GOT3 (cell line): ENCODE measurements around the gene USP22.

ENCODE experiments used
- DNase-seq: peaks from one replicate; lab custom pipeline; 2025; ENCODE audit warnings: mixed read lengths; lab: John Stamatoyannopoulos, UW

Gene USP22

DNA sequence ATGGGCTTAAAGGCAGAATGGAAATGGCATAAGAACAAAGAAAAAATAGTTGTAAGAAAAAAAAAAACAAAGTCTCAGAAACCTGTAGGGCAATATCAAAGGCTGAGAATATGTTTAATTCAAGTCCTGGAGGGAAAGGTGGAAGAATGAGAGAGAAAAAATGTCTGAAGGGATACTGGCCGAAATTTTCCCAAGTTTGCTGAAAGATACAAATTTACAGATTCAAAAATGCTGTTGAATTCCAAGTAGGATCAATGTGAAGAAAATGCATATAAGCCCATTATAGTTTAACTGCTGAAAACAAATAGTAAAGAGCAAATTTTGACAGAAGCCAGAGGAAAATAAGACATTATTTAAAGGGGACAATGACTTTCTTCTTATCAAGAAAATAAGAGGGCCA, 6.6 kb upstream of the USP22 start:
- no peak for DNase-seq

DNA sequence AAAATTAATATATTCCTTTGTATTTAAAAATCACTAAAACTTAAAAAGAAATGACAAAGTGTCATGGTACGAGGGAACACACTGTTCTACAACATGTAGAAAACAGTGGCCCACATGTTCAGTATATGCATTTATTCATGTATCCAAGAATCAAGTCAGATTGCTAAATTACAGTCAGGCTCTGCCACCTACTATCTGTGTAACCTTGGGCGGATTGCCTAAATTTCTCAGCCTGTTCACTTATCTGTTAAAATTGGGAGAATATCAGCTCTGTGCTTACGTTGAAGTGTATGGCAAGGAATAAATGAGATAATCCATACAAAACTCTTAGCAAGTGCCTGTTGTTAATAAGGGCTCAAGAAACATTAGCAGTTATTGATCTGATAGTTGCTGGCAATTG, 3.4 kb upstream of the USP22 start:
- no peak for DNase-seq

DNA sequence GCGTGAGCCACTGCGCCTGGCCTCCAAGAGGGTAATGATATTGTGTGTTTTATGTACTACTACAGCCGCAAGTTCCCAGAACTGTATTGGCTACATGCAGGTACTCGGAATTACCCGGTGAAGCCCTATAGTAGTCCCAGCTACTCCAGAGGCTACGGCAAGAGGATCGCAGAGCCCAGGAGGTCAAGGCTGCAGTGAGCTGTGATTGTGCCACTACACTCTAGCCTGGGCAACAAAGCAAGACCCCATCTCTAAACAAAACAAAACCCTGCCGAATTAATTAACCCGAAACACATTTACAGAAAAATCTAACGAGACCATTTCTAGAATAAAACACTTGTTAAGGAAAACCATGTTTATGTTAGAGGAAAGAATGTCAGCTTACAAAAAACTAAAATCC, 2.2 kb upstream of the USP22 start:
- DNase-seq: no peak

DNA sequence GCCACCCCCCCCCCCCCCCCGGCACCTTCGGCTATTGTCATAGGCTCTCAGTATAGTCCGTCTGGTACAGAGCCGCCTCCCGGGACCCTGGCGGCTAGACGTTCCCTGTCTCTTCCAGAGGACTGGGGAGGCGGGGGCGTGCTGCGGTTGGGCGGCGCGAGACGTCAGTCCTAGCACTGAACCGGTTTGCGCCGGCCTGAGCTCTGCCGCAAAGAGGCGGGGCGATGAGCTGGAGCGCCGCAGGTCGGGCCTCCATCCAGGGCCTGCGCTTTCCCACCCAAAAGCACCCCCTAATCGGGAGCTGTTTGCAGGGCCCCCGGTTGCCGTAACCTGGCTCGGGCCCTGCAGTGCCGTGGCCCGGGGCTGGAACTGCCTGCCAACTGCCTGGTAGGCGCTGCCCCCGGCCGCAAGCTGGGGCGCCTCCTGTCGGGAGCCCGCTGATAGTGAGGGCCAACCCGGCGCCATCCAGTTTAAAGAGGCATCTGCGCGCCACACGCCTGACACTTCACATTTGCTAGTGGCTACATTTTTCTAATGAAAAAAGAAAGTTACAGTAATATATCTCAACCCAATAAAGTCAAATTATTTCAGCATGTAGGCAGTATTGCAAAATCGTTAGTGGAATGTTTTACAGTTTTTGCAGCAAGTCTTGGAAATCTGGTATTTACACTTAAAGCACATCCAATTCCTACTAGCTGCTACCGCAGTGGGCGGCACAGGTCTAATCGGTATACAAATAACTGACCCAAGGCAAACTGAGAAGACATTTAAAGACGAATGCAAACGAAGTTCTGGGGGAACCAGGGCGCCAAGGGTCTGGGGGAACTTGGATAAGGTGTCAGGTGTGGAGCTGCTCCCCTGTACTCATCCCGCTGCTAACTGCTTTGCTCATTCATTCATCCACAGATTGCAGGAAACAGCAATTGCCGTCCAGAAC, 753 bp upstream of the USP22 start:
- DNase-seq: peak; percentile 92

DNA sequence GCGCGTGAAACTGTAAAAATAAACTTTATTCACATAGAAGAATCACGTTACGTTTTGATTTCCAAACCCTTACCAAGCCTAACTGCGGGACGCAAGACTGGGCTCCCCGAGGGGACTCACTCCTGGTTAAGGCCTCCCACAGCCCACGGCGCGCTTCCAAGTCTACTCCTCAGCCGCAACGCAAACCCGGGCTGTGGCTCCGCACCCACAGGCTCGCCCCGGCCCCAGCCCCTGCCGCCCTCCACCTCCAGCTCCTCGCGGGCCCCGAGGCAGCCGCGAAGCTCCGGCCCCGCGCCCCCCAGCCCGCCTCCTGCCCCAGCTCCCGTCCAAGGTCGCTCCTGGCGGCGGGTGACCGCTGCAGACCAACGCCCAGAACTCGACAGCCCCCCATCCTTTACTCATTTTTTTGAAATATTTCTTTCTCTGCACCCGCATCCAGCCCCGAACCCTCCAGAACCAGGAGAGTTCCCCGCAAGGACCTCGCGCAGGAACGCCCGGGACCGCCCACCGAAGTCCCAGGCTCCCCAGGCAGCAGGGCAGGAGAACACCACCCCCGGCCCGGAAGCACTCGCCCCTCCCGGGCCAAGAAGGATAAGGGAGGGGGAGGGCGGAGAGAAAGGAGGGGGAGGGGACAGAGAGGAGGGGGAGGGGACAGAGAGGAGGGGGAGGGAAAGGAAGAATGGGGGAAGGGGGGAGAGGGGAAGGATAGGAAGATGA, 912 bp downstream of the USP22 start:
- DNase-seq: no peak

DNA sequence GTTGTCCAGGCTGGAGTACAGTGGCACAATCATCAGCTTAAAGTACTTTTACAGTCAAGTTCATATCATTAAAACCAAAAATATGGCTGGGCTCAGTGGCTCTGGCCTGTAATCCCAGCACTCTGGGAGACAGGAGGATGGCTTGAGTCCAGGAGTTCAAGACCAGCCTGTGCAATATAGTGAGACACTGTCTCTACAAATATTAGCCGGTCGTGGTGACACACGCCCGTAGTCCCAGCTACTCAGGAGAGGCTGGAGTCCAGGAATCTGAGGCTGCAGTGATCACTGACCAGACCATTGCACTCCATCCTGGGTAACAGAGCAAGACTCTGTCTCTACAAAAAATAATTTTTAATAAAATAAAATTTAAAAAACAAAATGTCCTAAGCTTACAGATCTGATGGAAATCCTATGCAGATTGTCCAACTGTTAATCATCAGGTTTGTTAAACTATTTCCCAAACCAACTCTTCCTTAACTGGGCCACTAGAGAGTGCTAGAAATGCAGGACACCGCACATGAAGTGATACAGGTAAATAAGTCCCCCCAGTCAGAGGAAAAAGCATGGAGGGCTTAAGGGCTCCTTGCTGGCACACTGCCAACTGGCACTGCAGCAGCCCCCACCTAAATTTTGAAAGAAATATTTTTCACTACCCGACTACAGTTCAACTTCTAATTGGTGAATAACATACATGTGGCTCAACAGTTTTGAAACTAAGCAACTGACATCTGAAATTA, 2.8 kb downstream of the USP22 start:
- DNase-seq: no peak

DNA sequence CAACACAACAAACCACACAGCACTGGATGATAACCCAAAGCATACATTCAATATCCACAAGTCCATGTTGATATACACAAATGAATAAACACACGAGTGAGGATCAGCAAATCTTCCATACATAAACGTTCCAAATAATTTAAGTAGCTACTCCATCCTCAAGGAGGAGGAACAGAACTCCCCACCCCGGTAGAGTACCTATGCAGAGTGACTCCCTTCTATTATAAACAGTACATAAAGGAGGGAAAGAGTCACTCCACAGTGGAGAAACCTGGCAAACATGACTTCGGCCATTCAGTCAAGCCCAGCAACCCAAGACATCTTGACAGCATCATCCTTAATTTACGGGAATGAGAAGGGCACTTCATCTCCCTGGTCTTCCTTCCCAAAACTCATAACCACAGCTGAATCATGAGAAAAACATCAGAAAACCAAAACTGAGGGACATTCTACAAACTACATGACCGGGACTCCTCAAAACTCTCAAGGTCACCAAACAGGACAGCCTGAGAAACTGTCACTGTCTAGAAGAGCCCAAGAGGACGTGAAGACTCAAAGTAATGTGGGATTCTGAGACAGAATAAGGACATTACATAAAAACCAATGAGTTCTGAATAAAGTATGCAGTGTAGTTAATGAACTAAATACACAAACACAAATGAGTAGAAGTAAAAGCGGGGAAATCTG, 5.6 kb downstream of the USP22 start:
- DNase-seq: no peak

DNA sequence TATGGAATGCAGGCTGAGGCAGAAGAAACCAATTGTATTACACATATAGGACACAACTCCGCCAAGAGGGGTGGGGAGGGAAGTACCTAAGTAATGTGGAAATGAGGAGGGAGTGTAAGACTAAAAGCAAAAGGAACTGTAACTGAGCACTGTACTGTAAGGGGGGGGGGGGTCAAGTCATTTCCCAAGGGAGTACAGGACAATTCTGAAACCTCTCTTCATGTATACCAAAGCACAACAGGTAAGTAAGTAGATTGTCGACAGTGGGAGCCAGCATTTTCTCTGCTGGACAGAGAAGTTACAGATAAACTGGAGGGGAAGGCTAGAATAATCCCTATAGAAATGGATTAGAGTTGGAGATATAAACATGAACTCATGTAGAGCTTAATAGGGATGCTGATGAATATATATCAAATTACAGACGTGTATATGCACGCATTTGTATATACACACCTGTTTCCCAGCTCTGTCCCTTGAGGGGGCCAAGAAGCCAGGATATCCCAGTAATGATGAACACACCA, 6.4 kb downstream of the USP22 start:
- no peak for DNase-seq

DNA sequence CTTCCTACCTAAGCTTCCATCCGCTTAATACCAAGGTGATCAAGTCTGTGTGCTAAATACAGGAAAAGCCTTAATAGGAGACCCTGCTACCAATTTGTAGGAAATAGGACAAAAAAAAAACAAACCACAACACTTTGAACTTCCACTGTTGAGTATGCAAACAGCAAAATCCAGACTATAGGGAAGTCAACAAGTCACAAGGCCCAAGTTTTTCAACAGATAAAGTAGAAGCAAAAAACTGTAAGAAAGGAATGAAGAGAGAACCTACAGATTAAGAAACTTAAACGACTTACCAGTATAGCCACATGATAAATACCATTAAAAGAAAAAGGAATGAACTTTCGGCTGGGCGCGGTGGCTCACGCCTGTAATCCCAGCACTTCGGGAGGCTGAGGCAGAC, 7.4 kb downstream of the USP22 start:
- no peak for DNase-seq

DNA sequence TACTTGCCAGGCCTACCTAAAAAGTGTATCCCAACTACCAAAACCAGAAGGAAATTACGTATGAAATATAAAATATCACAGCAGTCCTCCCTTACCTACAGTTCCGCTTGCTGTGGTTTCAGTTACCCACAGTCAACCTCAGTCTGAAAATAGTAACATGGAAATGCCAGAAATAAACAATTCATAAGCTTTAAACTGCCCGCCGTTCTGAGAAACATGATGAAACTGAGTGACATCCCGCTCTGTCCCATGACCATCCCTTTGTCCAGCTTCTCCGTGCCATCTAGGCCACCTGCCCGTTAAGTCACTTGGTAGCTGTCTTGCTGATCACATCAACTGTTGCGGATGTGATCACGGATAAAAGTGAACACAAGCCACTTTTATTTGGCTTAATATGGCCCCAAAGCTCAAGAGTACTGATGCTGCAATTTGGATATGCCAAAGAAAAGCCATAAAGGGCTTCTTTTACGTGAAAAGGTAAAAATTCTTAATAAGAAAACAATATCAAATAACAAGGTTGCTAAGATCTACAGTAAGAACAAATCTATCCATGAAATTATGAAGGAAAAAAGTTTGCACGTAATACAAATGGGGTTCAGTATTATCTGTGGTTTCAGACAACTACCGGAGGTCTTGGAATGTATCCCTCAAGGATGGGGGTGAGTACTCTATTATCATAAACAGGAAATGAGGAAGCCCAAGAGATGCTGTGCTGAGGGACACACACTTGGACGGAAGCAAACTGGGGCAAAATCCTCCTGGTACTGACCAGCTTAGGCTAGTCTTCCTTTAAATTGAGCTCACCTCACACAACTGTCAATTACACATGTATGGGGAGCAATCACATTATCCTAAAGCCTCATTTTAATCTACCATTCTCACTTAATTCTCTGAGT, 8.2 kb downstream of the USP22 start:
- DNase-seq: no peak

DNA sequence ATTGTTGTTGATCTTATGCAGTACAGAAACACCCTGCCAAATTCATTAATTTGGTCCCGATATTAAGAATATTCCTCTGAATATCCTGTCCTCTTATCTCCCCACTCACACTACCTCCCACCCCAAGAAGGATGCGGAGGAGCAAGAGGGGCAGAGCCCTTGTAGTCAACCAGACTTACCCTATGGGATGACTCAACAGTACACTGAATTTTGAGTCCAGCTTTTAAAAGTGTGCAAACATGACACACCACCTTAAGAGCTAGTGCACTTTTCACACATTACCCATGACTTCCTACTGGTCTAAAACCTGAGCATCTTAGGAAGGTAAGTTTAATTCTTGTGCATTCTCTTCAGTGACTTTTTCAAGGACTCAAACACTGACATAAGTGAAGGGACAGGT, 9.5 kb downstream of the USP22 start:
- no peak for DNase-seq

DNA sequence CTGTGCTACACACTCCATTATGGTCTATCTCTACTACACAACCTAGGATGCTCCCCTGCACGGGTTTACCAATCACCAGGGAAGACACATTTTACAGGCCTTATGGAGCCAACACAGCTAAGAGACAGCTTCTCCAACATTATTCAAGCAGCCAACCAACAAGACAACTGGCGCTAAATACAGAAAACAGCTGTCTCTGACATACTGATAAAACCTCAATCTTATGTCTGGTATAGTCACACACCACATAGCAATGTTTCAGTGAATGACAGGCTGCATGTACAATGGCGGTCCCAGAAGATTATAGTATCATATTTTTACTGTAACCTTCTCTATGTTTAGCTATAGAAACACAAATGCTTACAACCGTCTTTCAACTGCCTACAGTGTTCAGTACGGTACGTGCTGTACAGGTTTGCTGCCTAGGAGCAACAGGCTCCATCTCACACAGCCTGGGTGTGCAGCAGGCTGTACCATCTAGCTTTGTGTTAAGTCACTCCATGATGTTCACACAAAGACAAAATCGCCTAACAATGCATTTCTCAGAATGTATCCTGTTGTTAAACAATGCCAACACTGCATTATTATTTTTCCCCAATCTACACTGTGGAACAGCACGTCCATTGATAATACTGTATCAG, 10.9 kb downstream of the USP22 start:
- DNase-seq: no peak

DNA sequence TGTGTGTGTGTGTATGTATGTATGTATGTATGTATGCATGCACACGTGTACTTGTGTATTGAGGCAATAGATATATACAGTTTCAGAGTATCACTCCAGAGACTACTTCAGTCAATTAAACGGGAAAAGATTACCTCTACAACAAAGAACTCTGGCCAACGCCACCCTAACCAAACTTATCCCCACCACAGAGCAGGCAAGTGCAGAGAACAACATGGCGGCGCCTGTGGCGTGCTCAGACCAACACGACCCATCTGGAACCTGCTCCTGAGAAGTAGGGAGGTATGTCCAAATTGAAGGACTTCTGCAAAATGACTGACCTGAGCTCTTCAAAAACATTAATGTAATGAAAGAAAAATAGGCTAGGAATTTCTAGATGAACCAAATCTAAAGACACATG, 12.4 kb downstream of the USP22 start:
- no peak for DNase-seq

DNA sequence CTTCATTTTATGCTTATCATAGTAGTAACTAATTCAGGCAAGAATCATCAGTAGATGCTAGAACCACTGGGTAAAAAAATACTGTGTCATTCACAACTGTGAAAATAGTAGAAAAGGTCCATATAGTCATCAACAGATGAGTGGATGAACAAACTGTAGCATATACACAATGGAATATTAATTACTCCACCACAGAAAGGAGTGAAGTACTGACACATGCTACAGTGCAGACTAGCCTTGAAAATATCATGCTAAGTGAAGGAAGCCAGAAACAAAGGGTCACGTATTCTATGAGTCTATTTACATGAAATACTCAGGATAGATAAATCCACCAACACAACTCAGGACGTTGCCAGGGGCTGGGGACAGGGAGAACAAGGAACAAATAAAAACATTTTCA, 13.3 kb downstream of the USP22 start:
- no peak for DNase-seq

DNA sequence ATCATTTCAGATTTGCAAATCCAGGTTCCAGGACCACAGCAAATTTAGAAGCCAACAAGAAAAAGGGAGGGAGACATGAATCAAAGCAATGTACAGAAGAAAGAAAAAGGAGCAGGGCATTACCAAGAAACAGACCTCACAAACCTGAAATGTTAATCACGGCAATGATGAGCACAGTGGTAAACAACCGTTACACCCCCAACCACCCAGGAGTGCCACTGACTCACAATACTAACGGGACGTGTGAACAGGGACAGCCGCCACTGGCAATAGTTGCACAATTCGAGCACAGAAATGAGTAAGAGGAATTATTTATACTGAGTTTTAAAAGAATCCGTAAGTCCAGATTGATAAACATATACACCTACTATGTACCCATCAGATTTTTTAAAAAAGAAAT, 13.8 kb downstream of the USP22 start:
- DNase-seq: peak; percentile 12

DNA sequence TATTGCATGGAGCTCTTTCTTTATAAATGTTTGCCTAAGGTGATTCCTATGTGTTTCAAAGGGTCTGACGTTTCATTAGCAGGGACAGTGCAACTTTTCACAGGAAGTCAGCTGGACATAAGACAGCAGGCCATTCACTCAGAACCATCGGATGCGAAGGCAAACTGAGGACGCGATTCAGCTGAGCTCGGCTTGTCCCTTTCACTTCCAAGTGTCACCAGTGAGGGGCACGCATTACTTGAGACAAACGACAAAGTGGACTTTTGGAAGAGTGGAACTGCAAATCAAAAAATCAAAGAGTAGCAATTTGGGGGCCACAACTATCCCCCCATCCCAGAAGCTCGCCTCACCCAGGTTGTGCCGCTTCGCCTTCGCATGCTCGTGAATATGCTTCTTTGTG, 14.6 kb downstream of the USP22 start:
- no peak for DNase-seq

DNA sequence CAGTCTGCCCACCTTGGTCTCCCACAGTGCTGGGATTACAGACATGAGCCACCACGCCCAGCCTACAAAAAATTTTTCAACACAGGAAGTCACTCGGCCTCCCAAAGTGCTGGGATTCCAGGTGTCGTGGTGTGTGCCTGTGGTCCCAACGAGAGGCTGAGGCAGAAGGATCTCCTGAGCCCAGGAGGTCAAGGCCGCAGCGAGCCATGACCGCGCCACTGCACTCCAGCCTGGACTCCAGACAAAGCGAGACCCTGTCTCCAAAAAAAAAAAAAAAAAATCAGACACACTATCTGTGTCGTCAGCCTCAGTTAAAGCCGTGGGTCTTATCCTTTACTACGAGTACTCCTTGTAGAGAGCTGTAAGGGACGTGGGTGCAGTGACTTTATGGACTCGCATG, 15.8 kb downstream of the USP22 start:
- no peak for DNase-seq

DNA sequence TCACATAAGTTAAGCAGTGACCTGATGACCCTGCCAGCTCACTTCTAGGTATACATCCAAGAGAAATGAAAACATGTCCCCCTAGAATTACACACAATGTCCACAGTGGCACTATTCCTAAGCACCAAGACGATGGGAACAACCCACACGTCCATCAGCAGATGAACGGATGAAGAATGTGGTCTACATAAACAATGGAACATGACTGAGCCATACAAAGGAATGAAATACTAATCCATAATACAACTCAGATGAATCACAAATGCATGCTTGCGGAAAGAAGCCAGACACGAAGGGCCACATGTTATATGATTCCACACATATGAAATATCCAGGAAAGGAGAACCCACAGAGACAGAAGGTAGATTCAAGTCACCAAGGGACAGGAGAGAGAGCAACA, 17.4 kb downstream of the USP22 start:
- no peak for DNase-seq

DNA sequence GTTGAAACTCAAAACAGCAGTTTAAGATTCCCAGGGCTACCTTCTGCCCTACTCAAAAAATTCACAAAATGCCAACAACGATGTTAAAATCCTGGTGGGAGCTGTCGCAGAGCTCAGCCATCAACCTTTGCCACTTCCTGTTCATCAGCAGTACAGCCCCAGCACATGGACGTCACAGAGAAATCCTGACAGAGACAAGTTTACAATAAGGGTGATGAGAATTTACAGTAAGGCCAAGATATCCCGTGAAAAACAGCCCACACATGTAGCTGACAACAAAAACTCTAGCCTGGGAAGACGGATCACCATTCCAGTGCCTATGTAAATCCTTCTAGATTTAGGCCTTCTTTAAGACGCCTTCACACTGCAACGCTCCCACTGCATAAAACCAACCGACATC, 18.8 kb downstream of the USP22 start:
- no peak for DNase-seq

DNA sequence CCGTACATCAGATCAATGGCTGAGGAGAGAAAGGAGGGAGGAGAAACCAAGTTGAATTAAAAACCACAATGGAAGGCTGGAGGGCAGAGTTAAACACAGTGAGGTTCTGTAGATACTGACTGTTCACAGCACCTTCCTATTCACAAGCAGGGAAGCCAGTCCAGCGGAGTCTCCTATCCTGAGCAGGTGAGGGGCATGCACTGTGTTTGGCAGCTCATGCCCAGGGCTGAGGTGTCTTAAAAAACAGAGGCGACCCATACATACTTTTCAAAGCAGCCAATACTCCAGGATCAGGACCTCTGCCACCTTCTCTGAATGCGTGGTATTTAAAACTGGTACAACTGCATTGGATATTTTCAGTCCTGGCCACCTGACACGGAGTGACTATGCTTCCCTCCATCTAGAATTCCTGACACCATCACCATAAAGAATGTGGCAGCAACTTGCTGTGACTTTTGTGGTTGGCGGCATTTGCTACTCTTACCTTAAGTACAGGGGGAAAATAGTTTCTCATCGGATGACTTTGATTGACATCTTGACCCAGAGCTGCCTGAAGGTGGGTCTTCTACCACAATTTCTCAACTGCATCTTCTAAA, 21.5 kb downstream of the USP22 start:
- DNase-seq: no peak
